ENCODE results near the gene TPD52L2.
"Not testable (repeated sequence)": the region's sequence is repeated elsewhere in the genome, so short reads cannot be mapped to it uniquely, and the experiment has no call there.

The TPD52L2 gene

DNA sequence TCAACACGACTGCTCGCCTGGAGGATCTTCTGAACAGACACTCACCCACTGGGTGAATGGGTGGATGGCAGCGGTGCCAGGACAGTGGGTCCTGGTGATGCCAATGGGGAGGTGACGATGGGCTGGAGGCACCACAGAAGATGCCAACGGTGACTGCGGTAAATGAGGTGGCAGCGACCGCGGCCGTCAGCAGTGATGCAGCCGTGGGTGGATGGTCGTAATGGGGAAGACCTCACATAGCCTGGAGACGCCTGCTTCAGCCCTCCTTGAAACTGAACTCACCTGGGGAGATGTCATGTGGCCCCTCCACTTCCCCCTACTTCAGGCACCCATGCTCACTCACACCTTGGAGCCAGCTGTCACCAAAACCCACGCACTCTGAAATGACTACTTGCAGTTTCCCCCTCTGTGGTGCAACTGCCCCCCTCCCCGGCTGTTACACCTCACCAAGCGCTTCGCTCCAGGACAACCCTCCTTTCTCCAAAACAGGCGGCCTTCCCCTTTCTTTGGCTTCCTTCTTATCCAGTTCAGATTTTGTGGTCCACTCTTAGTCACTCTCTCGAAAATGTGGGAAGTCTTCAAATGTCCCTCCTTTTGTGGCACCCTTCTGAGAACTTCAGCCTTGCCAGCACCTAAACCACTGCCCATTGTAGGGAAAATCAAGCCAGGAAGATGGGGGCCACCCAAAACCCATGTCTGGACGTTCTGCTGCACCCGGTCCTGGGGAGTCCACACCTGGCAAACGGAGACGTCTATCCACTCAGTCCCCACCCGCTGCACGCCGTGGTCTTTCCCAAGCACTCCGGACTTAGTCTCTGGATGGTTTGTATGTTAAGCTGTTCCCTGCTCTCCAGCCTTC is 14.2 kb upstream of the TPD52L2 start:
- Histone ChIP-seq H3K4me3 (ENCODE audit: low read length) (no peak overlapping the region), H3K27me3 (ENCODE audit: insufficient read depth, low read length) (no peaks in the 10 kb centered on the region; the same call in 1 of the 2 replicates), H3K9ac (ENCODE audit: low read depth, low read length) (no peak overlapping the region), H3K4me1 (ENCODE audit: insufficient read depth, low read length) (peaks cover 25% of the 10 kb centered on the region), H3K36me3 (ENCODE audit: insufficient read depth, low read depth, low read length) (no peaks in the 10 kb centered on the region), H3K27ac (ENCODE audit: low read length) (no peak overlapping the region), H3K9me3 (ENCODE audit: insufficient read depth, low read depth, low read length) (no peaks in the 10 kb centered on the region)

DNA sequence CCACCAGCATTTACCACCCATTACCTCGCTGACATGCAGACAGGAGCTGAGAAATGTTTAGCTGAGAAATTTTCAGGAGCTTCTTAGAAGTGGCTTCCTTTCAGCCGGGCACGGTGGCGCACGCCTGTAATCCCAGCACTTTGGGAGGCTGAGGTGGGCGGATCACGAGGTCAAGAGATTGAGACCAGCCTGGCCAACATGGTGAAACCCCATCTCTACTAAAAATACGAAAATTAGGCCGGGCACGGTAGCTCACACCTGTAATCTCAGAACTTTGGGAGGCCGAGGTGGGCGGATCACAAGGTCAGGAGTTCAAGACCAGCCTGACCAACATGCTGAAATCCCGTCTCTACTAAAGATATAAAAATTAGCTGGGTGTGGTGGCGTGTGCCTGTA is 13.5 kb upstream of the TPD52L2 start:
- peaks cover 26% of the 10 kb centered on the region for H3K4me1 ChIP-seq (ENCODE audit: insufficient read depth, low read length)
- not testable (repeated sequence) for H3K27me3 ChIP-seq (ENCODE audit: insufficient read depth, low read length); H3K9ac ChIP-seq (ENCODE audit: low read depth, low read length); H3K36me3 ChIP-seq (ENCODE audit: insufficient read depth, low read depth, low read length); H3K4me3 ChIP-seq (ENCODE audit: low read length); H3K27ac ChIP-seq (ENCODE audit: low read length); H3K9me3 ChIP-seq (ENCODE audit: insufficient read depth, low read depth, low read length)

DNA sequence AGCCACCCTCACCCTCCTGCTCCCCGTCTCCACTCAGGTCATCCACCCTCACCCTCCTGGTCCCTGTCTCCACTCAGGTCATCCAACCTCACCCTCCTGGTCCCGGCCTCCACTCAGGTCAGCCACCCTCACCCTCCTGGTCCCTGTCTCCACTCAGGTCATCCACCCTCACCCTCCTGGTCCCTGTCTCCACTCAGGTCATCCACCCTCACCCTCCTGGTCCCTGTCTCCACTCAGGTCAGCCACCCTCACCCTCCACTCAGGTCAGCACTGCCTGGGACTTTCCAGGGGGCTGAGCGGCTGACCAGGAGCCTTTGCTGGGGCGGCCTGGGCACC is 11.4 kb upstream of the TPD52L2 start:
- H3K27me3 ChIP-seq (ENCODE audit: insufficient read depth, low read length); H3K9ac ChIP-seq (ENCODE audit: low read depth, low read length); H3K36me3 ChIP-seq (ENCODE audit: insufficient read depth, low read depth, low read length); H3K4me3 ChIP-seq (ENCODE audit: low read length); H3K9me3 ChIP-seq (ENCODE audit: insufficient read depth, low read depth, low read length): not testable (repeated sequence)
- Histone ChIP-seq H3K4me1 (ENCODE audit: insufficient read depth, low read length) (peaks cover 21% of the 10 kb centered on the region; the same call in 1 of the 2 replicates), H3K27ac (ENCODE audit: low read length) (peak overlapping the region; percentile 17)

DNA sequence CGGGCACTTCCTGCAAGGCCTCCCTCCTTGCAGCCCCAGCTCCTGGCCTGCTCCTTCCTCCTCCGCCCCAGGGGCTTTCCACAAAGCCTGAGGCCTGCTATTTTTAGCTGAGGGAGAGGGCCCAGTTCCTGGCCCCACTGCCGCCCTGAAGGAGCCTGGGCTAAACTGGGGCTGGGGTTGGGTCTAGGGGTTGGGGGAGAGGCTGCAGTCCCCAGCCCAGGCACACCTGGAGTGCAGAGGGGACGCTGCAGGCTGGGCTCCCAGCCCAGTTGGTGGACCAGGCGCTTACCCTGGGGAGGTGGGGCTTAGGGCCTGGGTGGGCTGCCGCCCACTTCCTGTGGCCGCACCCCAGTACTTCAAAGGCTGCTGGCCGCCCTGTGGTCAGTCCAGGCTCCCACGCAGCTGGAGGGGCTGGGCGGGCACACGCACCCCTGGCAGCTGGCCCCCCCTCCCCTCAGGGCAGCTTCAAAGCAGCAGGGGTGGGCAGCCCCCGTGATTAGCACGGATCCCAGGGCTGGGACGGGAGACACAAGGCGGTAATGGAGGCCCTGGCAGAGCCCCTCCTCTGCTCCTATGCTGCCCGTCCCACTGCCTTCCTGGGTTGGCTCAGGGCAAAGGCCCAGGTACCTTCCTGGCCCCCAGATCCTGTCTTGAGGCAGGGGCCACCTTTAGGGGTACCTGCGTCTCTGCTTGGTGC is 10.9 kb upstream of the TPD52L2 start:
- Histone ChIP-seq H3K4me1 (ENCODE audit: insufficient read depth, low read length) (peaks cover 26% of the 10 kb centered on the region), H3K36me3 (ENCODE audit: insufficient read depth, low read depth, low read length) (no peaks in the 10 kb centered on the region), H3K9me3 (ENCODE audit: insufficient read depth, low read depth, low read length) (no peaks in the 10 kb centered on the region), H3K27ac (ENCODE audit: low read length) (peak overlapping the region; percentile 17), H3K9ac (ENCODE audit: low read depth, low read length) (peak overlapping the region; percentile 41), H3K27me3 (ENCODE audit: insufficient read depth, low read length) (no peaks in the 10 kb centered on the region; the same call in 1 of the 2 replicates), H3K4me3 (ENCODE audit: low read length) (no peak overlapping the region)

DNA sequence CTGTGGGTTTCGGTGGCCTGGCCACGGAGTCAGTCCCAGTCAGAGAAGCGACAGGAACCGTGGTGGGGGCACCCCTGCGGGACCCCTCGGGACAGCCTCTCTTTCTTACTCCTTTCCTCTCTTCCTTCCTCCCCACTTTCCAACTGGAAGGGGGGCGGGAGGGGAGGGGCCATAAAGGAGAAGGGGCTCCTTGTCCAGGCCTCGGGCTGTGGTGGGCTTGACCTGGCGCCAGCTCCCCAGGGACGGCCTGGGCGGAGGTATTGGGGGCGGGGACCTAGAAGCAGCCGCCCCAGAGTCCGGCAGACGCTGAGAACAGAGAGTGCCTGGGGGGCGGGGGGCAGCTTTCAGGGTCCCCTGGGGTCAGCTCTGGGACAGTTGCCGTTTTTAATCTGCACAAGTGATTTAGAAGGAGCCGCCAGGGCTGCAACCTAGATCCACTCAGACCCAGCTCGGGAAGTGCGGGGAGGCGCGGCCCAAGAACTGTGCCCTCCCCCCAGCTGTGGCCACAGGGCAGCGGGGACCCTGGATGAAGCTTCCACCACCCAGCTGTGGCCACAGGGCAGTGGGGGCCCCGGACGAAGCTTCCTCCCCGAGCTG is 10.2 kb upstream of the TPD52L2 start:
- Histone ChIP-seq H3K4me1 (ENCODE audit: insufficient read depth, low read length) (peaks cover 30% of the 10 kb centered on the region), H3K4me3 (ENCODE audit: low read length) (peak overlapping the region; percentile 40; the same call in 1 of the 2 replicates), H3K9ac (ENCODE audit: low read depth, low read length) (peak overlapping the region; percentile 41), H3K9me3 (ENCODE audit: insufficient read depth, low read depth, low read length) (no peaks in the 10 kb centered on the region), H3K27ac (ENCODE audit: low read length) (no peak overlapping the region), H3K27me3 (ENCODE audit: insufficient read depth, low read length) (no peaks in the 10 kb centered on the region; the same call in 1 of the 2 replicates), H3K36me3 (ENCODE audit: insufficient read depth, low read depth, low read length) (no peaks in the 10 kb centered on the region)

DNA sequence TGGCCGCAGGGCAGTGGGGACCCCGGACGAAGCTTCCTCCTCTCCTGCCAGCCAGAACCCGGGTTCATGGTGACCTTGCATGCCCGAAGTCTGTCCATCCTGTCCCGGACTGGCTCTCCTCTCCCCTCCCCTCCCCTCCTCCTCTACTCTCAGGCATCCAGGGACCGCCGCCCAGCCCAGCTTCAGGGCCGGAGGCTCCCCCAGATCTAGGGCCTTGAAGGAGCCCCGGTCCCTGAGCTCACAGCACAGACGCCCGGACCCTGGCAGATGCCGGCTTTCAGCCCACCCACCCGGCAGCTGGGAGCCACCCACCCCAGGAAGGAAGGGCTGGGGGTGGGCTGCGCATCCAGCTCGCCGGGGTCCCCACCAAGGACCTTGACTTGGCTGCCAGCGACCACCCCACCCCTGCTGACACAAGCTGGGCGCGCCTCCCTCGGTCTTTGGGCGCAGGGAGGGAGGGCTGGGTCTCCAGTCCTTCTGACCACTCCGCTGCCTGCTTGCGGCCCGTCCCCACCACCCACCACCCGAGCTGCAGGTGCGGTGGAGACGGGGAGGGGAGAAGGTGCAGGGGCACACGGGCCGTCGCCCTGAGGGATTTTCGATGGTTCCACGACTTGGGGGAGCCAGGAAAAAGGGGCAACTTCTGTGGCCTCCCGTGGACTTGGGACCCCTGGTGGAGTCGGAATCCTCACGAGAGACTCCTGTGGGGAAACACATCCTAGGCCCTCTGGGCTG is 9.5 kb upstream of the TPD52L2 start:
- no peaks in the 10 kb centered on the region for H3K36me3 ChIP-seq (ENCODE audit: insufficient read depth, low read depth, low read length)
- H3K9ac ChIP-seq (ENCODE audit: low read depth, low read length), result peak overlapping the region; percentile 34; the same call in 1 of the 2 replicates
- peak overlapping the region; percentile 50; the same call in 1 of the 2 replicates for H3K4me3 ChIP-seq (ENCODE audit: low read length)
- H3K9me3 ChIP-seq (ENCODE audit: insufficient read depth, low read depth, low read length), result no peaks in the 10 kb centered on the region
- H3K27me3 ChIP-seq (ENCODE audit: insufficient read depth, low read length), result no peaks in the 10 kb centered on the region; the same call in 1 of the 2 replicates
- H3K4me1 ChIP-seq (ENCODE audit: insufficient read depth, low read length), result peaks cover 33% of the 10 kb centered on the region
- H3K27ac ChIP-seq (ENCODE audit: low read length), result no peak overlapping the region

DNA sequence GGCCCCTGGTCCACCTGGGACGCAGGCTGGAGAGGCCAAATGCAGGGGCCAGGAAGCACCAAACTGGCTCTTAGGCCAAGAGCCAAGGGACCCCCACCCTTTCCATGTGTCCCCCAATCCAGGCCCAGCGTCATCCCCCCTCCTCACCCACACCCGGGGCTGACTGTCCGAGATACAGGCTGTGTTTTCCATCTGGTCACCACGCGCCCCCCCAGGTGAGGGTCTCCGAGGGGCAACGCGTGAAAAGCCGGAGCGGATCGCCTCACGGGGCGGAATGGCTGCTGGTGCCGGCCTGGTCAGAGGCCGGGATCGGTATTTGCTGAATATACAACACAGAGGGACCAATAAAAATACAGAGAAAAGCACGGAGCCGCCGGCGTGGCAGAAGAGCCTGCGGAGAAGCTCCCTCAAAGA is 9.0 kb upstream of the TPD52L2 start:
- Histone ChIP-seq H3K9ac (ENCODE audit: low read depth, low read length) (peak overlapping the region; percentile 34; the same call in 1 of the 2 replicates), H3K36me3 (ENCODE audit: insufficient read depth, low read depth, low read length) (no peaks in the 10 kb centered on the region), H3K27ac (ENCODE audit: low read length) (no peak overlapping the region), H3K9me3 (ENCODE audit: insufficient read depth, low read depth, low read length) (no peaks in the 10 kb centered on the region), H3K27me3 (ENCODE audit: insufficient read depth, low read length) (no peaks in the 10 kb centered on the region; the same call in 1 of the 2 replicates), H3K4me3 (ENCODE audit: low read length) (peak overlapping the region; percentile 50; the same call in 1 of the 2 replicates), H3K4me1 (ENCODE audit: insufficient read depth, low read length) (peaks cover 33% of the 10 kb centered on the region)

DNA sequence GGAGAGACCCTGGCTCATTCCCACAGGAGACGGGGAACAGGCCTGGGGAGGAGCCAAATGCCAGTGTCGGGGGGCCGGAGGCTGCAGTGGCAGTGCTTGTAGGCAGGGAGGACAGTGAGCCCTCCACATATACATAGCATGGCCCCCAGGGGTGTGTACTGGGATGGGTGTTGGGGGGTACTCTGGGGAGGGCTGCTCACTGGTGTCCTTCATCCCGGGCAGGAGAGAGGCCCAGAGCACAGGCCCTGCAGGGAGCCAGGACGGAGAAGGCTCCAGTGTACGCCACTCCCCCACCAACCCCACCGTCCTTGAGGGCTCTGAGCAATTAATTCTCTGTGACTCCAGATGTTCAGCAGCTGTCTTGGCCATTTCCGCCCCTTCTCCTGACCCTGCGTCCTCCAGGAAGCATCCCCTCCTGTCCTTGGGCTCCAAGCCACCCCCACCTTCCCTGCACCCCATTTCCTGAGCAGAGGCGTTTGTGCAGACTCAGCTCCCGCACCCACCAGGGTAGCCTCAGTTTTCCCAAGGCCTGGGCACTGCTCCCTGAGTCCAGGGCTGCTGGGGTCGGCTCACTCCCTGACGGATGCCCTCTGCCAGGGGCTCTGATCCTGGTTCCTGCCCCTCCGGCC is 7.2 kb upstream of the TPD52L2 start:
- Histone ChIP-seq H3K36me3 (ENCODE audit: insufficient read depth, low read depth, low read length) (0 out of 2 replicates have a peak, but pooled peaks cover 8% of the 10 kb centered on the region), H3K9ac (ENCODE audit: low read depth, low read length) (peak overlapping the region; percentile 62; the same call in 1 of the 2 replicates), H3K4me1 (ENCODE audit: insufficient read depth, low read length) (peaks cover 33% of the 10 kb centered on the region), H3K4me3 (ENCODE audit: low read length) (peak overlapping the region; percentile 44; the same call in 1 of the 2 replicates), H3K27ac (ENCODE audit: low read length) (peak overlapping the region; percentile 58), H3K9me3 (ENCODE audit: insufficient read depth, low read depth, low read length) (no peaks in the 10 kb centered on the region), H3K27me3 (ENCODE audit: insufficient read depth, low read length) (no peaks in the 10 kb centered on the region; the same call in 1 of the 2 replicates)

DNA sequence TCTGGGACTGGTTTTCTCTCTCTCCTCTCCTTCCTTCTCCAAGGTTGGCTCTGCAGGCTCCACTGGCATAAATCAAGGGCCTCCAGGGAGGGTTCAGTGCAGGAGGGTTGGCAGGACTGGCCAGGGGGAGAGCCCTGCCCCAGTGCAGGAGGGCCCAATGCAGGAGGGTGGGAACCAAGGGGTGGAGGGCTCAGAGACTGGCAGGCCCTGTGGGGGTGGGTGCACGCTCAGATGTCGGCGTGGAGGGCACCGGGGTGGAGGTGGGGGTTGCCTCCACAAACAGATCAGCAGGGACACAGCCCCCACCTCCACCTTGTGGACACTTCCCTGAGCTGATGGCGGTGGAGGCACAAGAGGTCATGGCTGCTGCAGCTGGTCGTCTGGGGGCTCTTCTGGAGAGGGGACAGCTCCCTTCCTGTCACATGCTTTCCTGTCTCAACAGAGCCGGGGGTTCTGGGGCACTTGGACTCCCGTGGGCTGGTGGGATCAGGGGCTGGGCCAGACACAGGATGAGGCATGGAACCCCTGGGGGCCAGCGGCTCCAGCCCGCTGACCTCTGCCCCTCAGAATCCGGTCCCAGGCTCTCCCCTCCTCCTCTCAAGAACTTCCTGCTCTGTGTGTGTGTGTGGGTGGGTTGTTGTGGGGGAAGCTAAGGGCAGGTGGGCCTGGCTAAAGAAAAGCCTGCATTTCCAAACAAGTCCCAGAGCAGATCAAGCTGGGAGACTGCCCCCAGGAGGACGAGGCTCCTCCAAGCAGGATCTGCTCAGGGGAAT is 6.5 kb upstream of the TPD52L2 start:
- Histone ChIP-seq H3K36me3 (ENCODE audit: insufficient read depth, low read depth, low read length) (0 out of 2 replicates have a peak, but pooled peaks cover 13% of the 10 kb centered on the region), H3K4me1 (ENCODE audit: insufficient read depth, low read length) (peaks cover 34% of the 10 kb centered on the region), H3K4me3 (ENCODE audit: low read length) (peak overlapping the region; percentile 44; the same call in 1 of the 2 replicates), H3K9me3 (ENCODE audit: insufficient read depth, low read depth, low read length) (no peaks in the 10 kb centered on the region), H3K27ac (ENCODE audit: low read length) (peak overlapping the region; percentile 58), H3K9ac (ENCODE audit: low read depth, low read length) (peak overlapping the region; percentile 62; the same call in 1 of the 2 replicates), H3K27me3 (ENCODE audit: insufficient read depth, low read length) (no peaks in the 10 kb centered on the region; the same call in 1 of the 2 replicates)

DNA sequence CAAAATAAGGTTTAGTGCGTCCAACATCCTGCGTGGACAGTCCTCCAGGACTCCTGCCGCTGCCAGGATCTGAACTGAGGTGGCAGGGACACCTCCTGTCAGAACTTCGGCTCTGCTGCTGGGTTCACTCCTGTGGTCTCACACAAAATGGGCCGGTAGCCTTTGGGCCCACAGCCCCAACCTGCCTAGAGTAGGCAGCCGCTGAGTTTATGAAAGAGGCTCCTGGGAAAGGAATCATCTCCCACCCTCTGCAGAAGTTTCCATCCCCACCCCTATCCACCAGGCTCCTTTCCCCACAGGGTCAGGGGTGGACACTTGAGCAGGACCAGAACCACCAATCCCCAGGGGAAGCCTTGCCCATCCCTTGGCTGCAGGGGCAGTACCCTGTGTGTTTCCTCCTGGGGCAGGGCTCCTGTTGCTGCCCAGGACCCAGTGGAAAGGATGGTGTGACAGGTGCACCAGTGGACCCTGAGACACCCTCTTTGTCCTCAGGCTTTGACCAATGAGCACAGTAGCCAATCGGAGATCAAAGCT is 5.8 kb upstream of the TPD52L2 start:
- H3K4me3 ChIP-seq (ENCODE audit: low read length), result peak overlapping the region; percentile 13; the same call in 1 of the 2 replicates
- no peaks in the 10 kb centered on the region for H3K9me3 ChIP-seq (ENCODE audit: insufficient read depth, low read depth, low read length)
- 0 out of 2 replicates have a peak, but pooled peaks cover 14% of the 10 kb centered on the region for H3K36me3 ChIP-seq (ENCODE audit: insufficient read depth, low read depth, low read length)
- H3K27me3 ChIP-seq (ENCODE audit: insufficient read depth, low read length), result no peaks in the 10 kb centered on the region; the same call in 1 of the 2 replicates
- peaks cover 35% of the 10 kb centered on the region for H3K4me1 ChIP-seq (ENCODE audit: insufficient read depth, low read length)
- no peak overlapping the region for H3K27ac ChIP-seq (ENCODE audit: low read length)
- peak overlapping the region; percentile 62; the same call in 1 of the 2 replicates for H3K9ac ChIP-seq (ENCODE audit: low read depth, low read length)

Measured in iPS-20b (cell line).